Measurements from ENCODE around the gene CEP152.

Gene CEP152

DNA sequence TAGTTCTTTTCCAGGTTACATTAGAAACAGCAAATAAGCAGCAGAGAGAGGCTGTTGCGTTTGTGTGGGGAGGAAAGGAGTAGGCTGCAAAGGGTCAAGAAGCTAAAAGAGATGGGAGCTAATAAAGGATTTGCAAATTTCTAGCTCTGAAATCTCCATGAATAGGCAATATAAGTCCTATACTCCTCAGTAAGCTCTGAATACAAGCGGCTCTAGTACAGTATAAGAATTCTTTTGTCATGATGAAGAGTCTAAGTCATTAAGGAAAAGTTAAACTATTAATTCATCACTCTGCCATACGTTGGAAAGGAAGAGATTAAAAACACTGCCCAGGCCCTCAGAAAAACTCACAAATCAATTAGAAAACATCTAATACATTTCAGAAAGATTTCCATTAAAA is 59.3 kb downstream of the CEP152 start:
- no peaks in the 10 kb centered on the region for H3K27me3 ChIP-seq (ENCODE audit: control insufficient read depth in 2 of 2, insufficient read depth in 2 of 2, low read length in 2 of 2)
- no peak overlapping the region for H3K9ac ChIP-seq (ENCODE audit: low read depth in 1 of 2, low read length in 2 of 2)
- H3K36me3 ChIP-seq (ENCODE audit: control insufficient read depth in 2 of 2, insufficient read depth in 2 of 2, low read length in 2 of 2) = peaks cover 5 to 12% of the 10 kb centered on the region in 2 donors
- H3K27ac ChIP-seq (ENCODE audit: low read depth in 2 of 2, low read length in 2 of 2) = no peak overlapping the region
- H3K4me3 ChIP-seq (ENCODE audit: low read length in 2 of 2) = no peak overlapping the region
- H3K9me3 ChIP-seq (ENCODE audit: control insufficient read depth in 2 of 2, low read length in 2 of 2) = no peaks in the 10 kb centered on the region
- no peaks in the 10 kb centered on the region for H3K4me1 ChIP-seq (ENCODE audit: control insufficient read depth in 2 of 2, insufficient read depth in 2 of 2, low read length in 2 of 2)

DNA sequence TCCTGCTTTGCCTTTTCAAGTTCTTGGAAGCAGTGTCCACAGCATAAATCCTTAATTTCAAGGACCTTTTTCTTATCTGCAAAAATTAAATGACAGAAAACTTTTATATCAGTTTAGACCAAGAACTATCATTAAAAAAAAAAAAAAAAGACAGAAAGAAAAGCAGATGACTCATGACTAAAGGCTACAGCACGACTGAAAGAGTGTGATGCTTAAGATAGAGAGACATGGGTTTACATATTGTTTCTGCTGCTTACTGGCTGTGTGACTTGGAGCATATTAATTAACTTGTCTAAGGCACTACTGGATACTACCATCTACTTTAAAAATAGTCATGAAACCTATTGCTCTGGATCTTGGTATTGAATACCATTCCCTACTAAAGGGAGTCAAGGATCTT is 62.3 kb downstream of the CEP152 start:
- H3K27me3 ChIP-seq (ENCODE audit: control insufficient read depth in 2 of 2, insufficient read depth in 2 of 2, low read length in 2 of 2) = no peaks in the 10 kb centered on the region
- no peak overlapping the region for H3K9ac ChIP-seq (ENCODE audit: low read depth in 1 of 2, low read length in 2 of 2)
- no peak overlapping the region for H3K4me3 ChIP-seq (ENCODE audit: low read length in 2 of 2)
- H3K27ac ChIP-seq (ENCODE audit: low read depth in 2 of 2, low read length in 2 of 2) = no peak overlapping the region
- H3K36me3 ChIP-seq (ENCODE audit: control insufficient read depth in 2 of 2, insufficient read depth in 2 of 2, low read length in 2 of 2) = peaks cover 3 to 8% of the 10 kb centered on the region in 2 donors
- H3K9me3 ChIP-seq (ENCODE audit: control insufficient read depth in 2 of 2, low read length in 2 of 2) = no peaks in the 10 kb centered on the region
- no peaks in the 10 kb centered on the region for H3K4me1 ChIP-seq (ENCODE audit: control insufficient read depth in 2 of 2, insufficient read depth in 2 of 2, low read length in 2 of 2)

DNA sequence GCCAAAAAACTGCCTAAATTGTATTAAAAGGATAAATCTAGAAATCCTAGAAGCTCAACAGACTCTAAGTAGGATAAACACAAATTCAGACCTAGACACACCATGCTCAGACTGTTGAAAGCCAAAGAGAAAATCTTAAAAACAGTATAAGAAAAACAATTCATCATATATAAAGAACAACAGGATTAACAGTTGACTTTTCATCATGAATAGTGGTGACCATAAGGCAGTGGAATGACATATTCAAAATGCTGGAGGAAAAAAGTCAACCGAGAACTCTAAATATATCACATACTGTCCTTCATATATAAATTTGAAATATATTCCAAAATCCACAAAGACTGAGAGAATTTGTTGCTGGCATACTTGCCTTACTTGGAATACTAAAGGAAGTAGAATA is 77.3 kb downstream of the CEP152 start:
- Histone ChIP-seq H3K9me3 (ENCODE audit: control insufficient read depth in 2 of 2, low read length in 2 of 2) (no peaks in the 10 kb centered on the region), H3K36me3 (ENCODE audit: control insufficient read depth in 2 of 2, insufficient read depth in 2 of 2, low read length in 2 of 2) (peaks cover 0 to 3% of the 10 kb centered on the region in 2 donors), H3K4me3 (ENCODE audit: low read length in 2 of 2) (no peak overlapping the region), H3K9ac (ENCODE audit: low read depth in 1 of 2, low read length in 2 of 2) (no peak overlapping the region), H3K4me1 (ENCODE audit: control insufficient read depth in 2 of 2, insufficient read depth in 2 of 2, low read length in 2 of 2) (no peaks in the 10 kb centered on the region), H3K27ac (ENCODE audit: low read depth in 2 of 2, low read length in 2 of 2) (no peak overlapping the region), H3K27me3 (ENCODE audit: control insufficient read depth in 2 of 2, insufficient read depth in 2 of 2, low read length in 2 of 2) (no peaks in the 10 kb centered on the region)

DNA sequence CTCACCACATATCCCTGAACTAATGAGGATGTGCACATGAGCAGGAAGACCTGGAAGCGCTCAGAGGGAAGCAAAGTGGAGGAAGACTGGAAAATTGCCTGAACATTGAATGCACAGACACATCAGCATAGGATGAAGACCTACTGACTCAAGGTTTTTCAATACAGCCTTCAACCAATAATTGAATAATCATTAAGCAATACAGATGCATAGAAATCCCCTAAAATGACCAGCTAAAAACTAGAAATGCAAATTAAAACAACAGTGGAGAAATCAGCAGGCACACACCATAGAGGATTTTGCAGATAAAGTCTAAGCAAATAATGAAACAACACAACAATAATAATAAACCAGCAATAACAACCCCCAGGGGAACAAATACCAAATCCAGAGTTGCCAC is 80.4 kb downstream of the CEP152 start:
- no peak overlapping the region for H3K4me3 ChIP-seq (ENCODE audit: low read length in 2 of 2)

DNA sequence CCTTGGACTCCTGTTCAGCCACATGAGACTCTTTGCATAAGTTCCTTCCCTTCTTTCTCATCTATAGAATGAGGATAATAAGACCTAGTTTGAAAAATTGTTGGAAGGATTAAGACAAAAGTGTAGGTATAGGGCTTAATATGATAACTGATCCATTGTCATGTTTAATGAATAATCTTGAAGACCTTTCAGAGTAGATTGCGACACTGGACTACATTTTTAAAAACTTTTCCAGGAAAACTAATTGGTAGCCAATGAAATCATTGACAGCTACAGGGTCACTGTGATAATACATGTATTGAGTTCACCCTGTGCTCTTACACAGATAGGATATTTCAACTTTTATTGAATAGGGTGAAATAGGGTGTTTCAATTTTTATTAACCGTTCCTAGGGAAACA is 86.9 kb downstream of the CEP152 start:
- Histone ChIP-seq H3K36me3 (ENCODE audit: control insufficient read depth in 2 of 2, insufficient read depth in 2 of 2, low read length in 2 of 2) (peaks cover 0 to under 1% of the 10 kb centered on the region in 2 donors), H3K4me1 (ENCODE audit: control insufficient read depth in 2 of 2, insufficient read depth in 2 of 2, low read length in 2 of 2) (no peaks in the 10 kb centered on the region), H3K27ac (ENCODE audit: low read depth in 2 of 2, low read length in 2 of 2) (no peak overlapping the region), H3K27me3 (ENCODE audit: control insufficient read depth in 2 of 2, insufficient read depth in 2 of 2, low read length in 2 of 2) (no peaks in the 10 kb centered on the region), H3K9me3 (ENCODE audit: control insufficient read depth in 2 of 2, low read length in 2 of 2) (no peaks in the 10 kb centered on the region), H3K4me3 (ENCODE audit: low read length in 2 of 2) (no peak overlapping the region), H3K9ac (ENCODE audit: low read depth in 1 of 2, low read length in 2 of 2) (no peak overlapping the region)

More for the DNA sequence above, 80.4 kb downstream of the CEP152 start:
- Histone ChIP-seq H3K9me3 (ENCODE audit: control insufficient read depth in 2 of 2, low read length in 2 of 2) (no peaks in the 10 kb centered on the region), H3K27ac (ENCODE audit: low read depth in 2 of 2, low read length in 2 of 2) (no peak overlapping the region), H3K4me1 (ENCODE audit: control insufficient read depth in 2 of 2, insufficient read depth in 2 of 2, low read length in 2 of 2) (no peaks in the 10 kb centered on the region), H3K36me3 (ENCODE audit: control insufficient read depth in 2 of 2, insufficient read depth in 2 of 2, low read length in 2 of 2) (peaks cover 0 to 3% of the 10 kb centered on the region in 2 donors), H3K27me3 (ENCODE audit: control insufficient read depth in 2 of 2, insufficient read depth in 2 of 2, low read length in 2 of 2) (no peaks in the 10 kb centered on the region), H3K9ac (ENCODE audit: low read depth in 1 of 2, low read length in 2 of 2) (no peak overlapping the region)

DNA sequence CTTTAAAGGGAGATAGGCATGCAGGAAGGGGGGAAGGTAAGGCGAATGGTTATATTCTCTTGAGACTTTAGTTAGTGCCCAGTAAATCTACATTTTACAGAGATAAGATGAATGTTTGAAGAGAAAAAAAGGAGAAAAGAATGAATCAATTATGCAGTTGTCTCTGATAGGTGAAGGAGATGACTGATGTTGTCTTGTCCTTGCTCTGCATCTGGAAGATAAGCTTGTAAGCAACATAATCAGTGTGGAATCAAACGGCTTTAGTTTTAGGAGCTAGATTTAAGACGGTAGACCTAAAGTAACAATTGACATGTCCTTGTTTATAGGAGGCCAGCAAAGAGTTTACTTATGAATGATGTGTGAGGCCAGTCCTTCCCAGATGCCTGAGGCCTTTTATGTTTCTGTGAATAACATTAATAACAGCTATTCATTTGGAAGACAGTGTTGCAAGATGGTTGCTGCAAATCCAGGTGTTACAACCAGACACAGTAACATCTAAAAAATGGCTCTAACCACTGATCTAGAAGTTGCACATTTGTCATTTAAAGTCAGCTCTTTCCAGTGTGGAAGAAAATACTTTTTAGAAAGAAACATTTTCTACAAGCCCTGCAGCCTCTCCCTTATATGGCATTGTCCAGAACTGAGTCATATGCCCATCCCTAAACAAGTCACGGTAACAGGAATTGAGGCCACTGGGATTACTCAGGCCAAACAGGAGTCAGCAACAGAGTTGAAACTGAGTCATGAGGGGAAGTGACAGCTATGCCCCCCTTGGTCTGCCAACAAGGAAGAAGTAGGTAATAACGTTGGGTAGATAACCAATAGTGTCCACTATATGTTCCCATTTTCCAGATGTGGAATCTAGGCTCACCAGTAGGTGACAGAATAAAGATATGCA is 87.9 kb downstream of the CEP152 start:
- no peak overlapping the region for H3K27ac ChIP-seq (ENCODE audit: low read depth in 2 of 2, low read length in 2 of 2)
- H3K9me3 ChIP-seq (ENCODE audit: control insufficient read depth in 2 of 2, low read length in 2 of 2) = no peaks in the 10 kb centered on the region
- H3K4me3 ChIP-seq (ENCODE audit: low read length in 2 of 2) = no peak overlapping the region
- H3K4me1 ChIP-seq (ENCODE audit: control insufficient read depth in 2 of 2, insufficient read depth in 2 of 2, low read length in 2 of 2) = no peaks in the 10 kb centered on the region
- no peaks in the 10 kb centered on the region for H3K36me3 ChIP-seq (ENCODE audit: control insufficient read depth in 2 of 2, insufficient read depth in 2 of 2, low read length in 2 of 2)
- no peaks in the 10 kb centered on the region for H3K27me3 ChIP-seq (ENCODE audit: control insufficient read depth in 2 of 2, insufficient read depth in 2 of 2, low read length in 2 of 2)
- H3K9ac ChIP-seq (ENCODE audit: low read depth in 1 of 2, low read length in 2 of 2) = no peak overlapping the region

DNA sequence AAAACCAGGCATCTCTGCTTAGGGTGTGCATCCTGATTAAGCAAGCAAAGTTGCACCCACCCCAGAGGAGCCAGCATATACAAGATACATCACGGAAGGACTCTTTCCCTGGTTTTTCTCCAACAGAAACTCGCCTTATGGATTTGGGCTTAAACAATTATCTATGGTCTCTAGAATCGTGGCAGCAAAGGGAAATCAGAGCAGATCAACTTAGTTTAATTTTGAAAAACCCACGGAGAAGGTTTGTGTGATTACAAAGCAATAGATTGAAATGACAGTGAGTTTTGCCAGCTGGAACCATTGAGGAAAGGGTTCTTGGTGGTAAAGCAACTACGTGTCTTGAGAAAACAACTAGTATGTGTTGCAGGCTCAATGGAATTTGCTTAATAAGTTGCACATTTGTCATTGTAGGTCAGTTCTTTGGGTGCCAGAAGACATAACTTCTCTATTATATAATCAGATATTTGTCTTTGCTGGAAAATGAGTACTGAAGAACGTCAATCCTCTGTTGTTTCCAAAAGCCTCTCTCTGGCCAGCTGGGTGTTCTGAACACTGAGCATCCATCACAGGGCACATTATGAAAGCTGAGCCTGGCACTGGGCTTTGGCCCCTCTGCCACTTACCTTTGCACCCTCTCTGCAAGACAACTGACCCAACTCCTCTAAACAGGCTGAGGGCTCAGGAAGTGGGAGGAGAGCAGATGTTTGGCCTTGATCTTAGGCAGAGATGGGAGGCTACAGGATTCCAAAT is 89.6 kb downstream of the CEP152 start:
- no peaks in the 10 kb centered on the region for H3K27me3 ChIP-seq (ENCODE audit: control insufficient read depth in 2 of 2, insufficient read depth in 2 of 2, low read length in 2 of 2)
- H3K9ac ChIP-seq (ENCODE audit: low read depth in 1 of 2, low read length in 2 of 2) = no peak overlapping the region
- no peaks in the 10 kb centered on the region for H3K9me3 ChIP-seq (ENCODE audit: control insufficient read depth in 2 of 2, low read length in 2 of 2)
- no peak overlapping the region for H3K27ac ChIP-seq (ENCODE audit: low read depth in 2 of 2, low read length in 2 of 2)
- H3K4me3 ChIP-seq (ENCODE audit: low read length in 2 of 2) = no peak overlapping the region
- no peaks in the 10 kb centered on the region for H3K36me3 ChIP-seq (ENCODE audit: control insufficient read depth in 2 of 2, insufficient read depth in 2 of 2, low read length in 2 of 2)
- H3K4me1 ChIP-seq (ENCODE audit: control insufficient read depth in 2 of 2, insufficient read depth in 2 of 2, low read length in 2 of 2) = no peaks in the 10 kb centered on the region

DNA sequence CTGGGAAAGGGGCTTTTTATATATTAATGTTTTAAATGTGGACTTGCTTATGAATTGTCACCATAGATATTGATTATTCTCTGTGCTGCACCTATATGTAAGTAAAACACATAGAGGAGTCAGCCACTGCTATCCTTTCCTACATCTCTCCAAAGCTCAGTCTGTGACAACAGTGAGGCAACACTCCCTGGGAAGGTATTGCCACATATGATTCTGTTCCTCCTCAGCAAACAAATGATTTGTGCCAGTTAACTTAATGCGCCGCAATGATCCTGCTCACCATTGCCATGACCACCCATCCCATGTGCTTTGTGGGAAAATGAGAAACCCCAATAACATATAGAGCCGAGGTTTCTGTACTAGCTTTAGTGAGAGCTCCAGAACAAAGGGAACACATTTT is 90.2 kb downstream of the CEP152 start:
- H3K27me3 ChIP-seq (ENCODE audit: control insufficient read depth in 2 of 2, insufficient read depth in 2 of 2, low read length in 2 of 2) = no peaks in the 10 kb centered on the region
- no peaks in the 10 kb centered on the region for H3K9me3 ChIP-seq (ENCODE audit: control insufficient read depth in 2 of 2, low read length in 2 of 2)
- H3K4me3 ChIP-seq (ENCODE audit: low read length in 2 of 2) = no peak overlapping the region
- H3K27ac ChIP-seq (ENCODE audit: low read depth in 2 of 2, low read length in 2 of 2) = no peak overlapping the region
- no peaks in the 10 kb centered on the region for H3K4me1 ChIP-seq (ENCODE audit: control insufficient read depth in 2 of 2, insufficient read depth in 2 of 2, low read length in 2 of 2)
- H3K36me3 ChIP-seq (ENCODE audit: control insufficient read depth in 2 of 2, insufficient read depth in 2 of 2, low read length in 2 of 2) = no peaks in the 10 kb centered on the region
- no peak overlapping the region for H3K9ac ChIP-seq (ENCODE audit: low read depth in 1 of 2, low read length in 2 of 2)

DNA sequence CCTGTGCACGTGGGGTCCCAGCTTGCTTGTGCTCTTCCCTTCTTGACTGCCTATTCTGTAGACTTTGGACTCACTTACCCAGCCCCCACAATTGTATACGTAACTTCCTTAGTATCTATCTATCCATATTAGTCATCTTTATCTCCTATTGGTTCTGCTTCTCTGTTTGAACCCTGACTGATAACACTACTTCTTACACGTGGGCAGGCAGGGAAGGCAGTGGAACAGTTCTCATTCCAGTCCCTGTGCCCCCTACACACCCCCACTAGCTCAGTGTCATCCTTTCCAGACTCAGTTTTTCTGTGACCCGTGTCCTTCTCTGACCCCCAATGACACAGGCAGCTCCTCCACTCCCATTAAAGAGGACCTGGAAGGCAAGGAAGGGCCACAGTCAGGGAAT is 91.2 kb downstream of the CEP152 start:
- Histone ChIP-seq H3K4me3 (ENCODE audit: low read length in 2 of 2) (no peak overlapping the region), H3K36me3 (ENCODE audit: control insufficient read depth in 2 of 2, insufficient read depth in 2 of 2, low read length in 2 of 2) (no peaks in the 10 kb centered on the region), H3K9ac (ENCODE audit: low read depth in 1 of 2, low read length in 2 of 2) (no peak overlapping the region), H3K27me3 (ENCODE audit: control insufficient read depth in 2 of 2, insufficient read depth in 2 of 2, low read length in 2 of 2) (no peaks in the 10 kb centered on the region), H3K9me3 (ENCODE audit: control insufficient read depth in 2 of 2, low read length in 2 of 2) (no peaks in the 10 kb centered on the region), H3K4me1 (ENCODE audit: control insufficient read depth in 2 of 2, insufficient read depth in 2 of 2, low read length in 2 of 2) (no peaks in the 10 kb centered on the region), H3K27ac (ENCODE audit: low read depth in 2 of 2, low read length in 2 of 2) (no peak overlapping the region)

DNA sequence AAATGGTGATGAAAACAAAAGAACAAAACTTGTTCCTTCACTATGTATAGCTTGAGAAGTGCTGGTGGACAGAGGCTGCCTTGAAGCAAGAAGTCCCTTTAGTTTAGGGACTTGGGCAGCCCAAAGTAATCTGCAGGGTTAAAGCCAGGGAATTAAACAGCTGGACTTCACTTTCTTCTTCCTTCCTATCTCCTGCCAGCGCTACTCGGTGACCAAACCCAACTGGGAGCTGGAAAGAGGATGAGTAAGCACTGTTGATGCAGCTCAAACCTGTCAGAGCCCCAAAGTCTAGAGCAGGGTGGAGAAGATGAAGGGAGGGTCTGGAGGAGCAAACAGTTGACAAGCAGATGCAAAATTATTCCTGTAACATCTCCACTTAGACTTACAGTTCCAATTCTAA is 92.2 kb downstream of the CEP152 start:
- H3K27me3 ChIP-seq (ENCODE audit: control insufficient read depth in 2 of 2, insufficient read depth in 2 of 2, low read length in 2 of 2) = no peaks in the 10 kb centered on the region
- no peak overlapping the region for H3K4me3 ChIP-seq (ENCODE audit: low read length in 2 of 2)
- H3K27ac ChIP-seq (ENCODE audit: low read depth in 2 of 2, low read length in 2 of 2) = no peak overlapping the region
- H3K4me1 ChIP-seq (ENCODE audit: control insufficient read depth in 2 of 2, insufficient read depth in 2 of 2, low read length in 2 of 2) = no peaks in the 10 kb centered on the region
- H3K9me3 ChIP-seq (ENCODE audit: control insufficient read depth in 2 of 2, low read length in 2 of 2) = no peaks in the 10 kb centered on the region
- H3K9ac ChIP-seq (ENCODE audit: low read depth in 1 of 2, low read length in 2 of 2) = no peak overlapping the region
- H3K36me3 ChIP-seq (ENCODE audit: control insufficient read depth in 2 of 2, insufficient read depth in 2 of 2, low read length in 2 of 2) = no peaks in the 10 kb centered on the region
